GM23338 (cell line): ENCODE measurements around the gene TDRD1. TPM values are rescaled to one million over a fixed set of nuclear protein-coding genes. Genes with fewer than 3 reads are reported as not detected.

ENCODE experiments used
- ATAC-seq: fragments of 200-7000 bp; cut with Tn5 transposase; 3 replicates; pipeline ENCODE4 v1.9.1; 2020
- DNase-seq: peaks from one replicate; pipeline ENCODE4 v3.0.0-alpha.2; 2015; ENCODE audit warnings: low spot score
- H2AFZ ChIP-seq: fragments of 200-600 bp; sonication (generic); 2 replicates; pipeline ENCODE4 v1.8.0; 2016; ENCODE audit warnings: antibody characterized with exemption, mild to moderate bottlenecking, moderate library complexity
- H3F3A ChIP-seq: fragments of 200-600 bp; sonication (generic); replicated peaks from 2 replicates; pipeline ENCODE4 v1.8.0; 2017; ENCODE audit warnings: antibody characterized with exemption, mixed run types, low read depth
- H3K27ac ChIP-seq: fragments of 200-600 bp; sonication (generic); 2 replicates; pipeline ENCODE4 v1.6.1; 2016; ENCODE audit warnings: low read depth
- H3K27me3 ChIP-seq: fragments of 200-600 bp; sonication (generic); 2 replicates; pipeline ENCODE4 v1.8.0; 2016; ENCODE audit warnings: mild to moderate bottlenecking, mixed run types, moderate library complexity; ENCODE audit not compliant: insufficient read depth
- H3K36me3 ChIP-seq: fragments of 200-600 bp; sonication (generic); 2 replicates; pipeline ENCODE4 v1.8.0; 2016; ENCODE audit warnings: mild to moderate bottlenecking; ENCODE audit not compliant: insufficient read depth
- H3K4me1 ChIP-seq: fragments of 200-600 bp; sonication (generic); 2 replicates; pipeline ENCODE4 v1.8.0; 2016; ENCODE audit warnings: mild to moderate bottlenecking, moderate library complexity; ENCODE audit not compliant: insufficient read depth
- H3K4me2 ChIP-seq: fragments of 200-600 bp; sonication (generic); 2 replicates; pipeline ENCODE4 v1.7.1; 2017; ENCODE audit warnings: mixed run types
- H3K4me3 ChIP-seq: fragments of 200-600 bp; sonication (generic); 2 replicates; pipeline ENCODE4 v1.6.1; 2016; ENCODE audit warnings: mixed run types
- H3K79me2 ChIP-seq: fragments of 200-600 bp; sonication (generic); replicated peaks from 2 replicates; pipeline ENCODE4 v1.8.0; 2017; ENCODE audit warnings: mild to moderate bottlenecking; ENCODE audit not compliant: insufficient read depth
- H3K9me2 ChIP-seq: fragments of 200-600 bp; sonication (generic); 2 replicates; pipeline ENCODE4 v1.8.0; 2017; ENCODE audit not compliant: insufficient read depth
- H4K20me1 ChIP-seq: fragments of 200-600 bp; sonication (generic); replicated peaks from 2 replicates; pipeline ENCODE4 v1.8.0; 2017; ENCODE audit warnings: mild to moderate bottlenecking; ENCODE audit not compliant: insufficient read depth
- H3K27ac Mint-ChIP-seq: 2 replicates; pipeline ENCODE4 v1.8.0; 2020; ENCODE audit warnings: inconsistent platforms, mild to moderate bottlenecking, moderate library complexity, mixed read lengths
- H3K27me3 Mint-ChIP-seq: 3 replicates; pipeline ENCODE4 v1.8.0; 2022; ENCODE audit warnings: low read depth, mild to moderate bottlenecking, moderate library complexity, mixed read lengths, inconsistent platforms; ENCODE audit not compliant: insufficient read depth, poor library complexity
- H3K36me3 Mint-ChIP-seq: 3 replicates; pipeline ENCODE4 v1.8.0; 2021; ENCODE audit warnings: low read depth, mild to moderate bottlenecking, inconsistent platforms, moderate library complexity, mixed read lengths
- H3K4me1 Mint-ChIP-seq: 3 replicates; pipeline ENCODE4 v1.8.0; 2020; ENCODE audit warnings: mild to moderate bottlenecking, inconsistent platforms, mixed read lengths
- H3K4me3 Mint-ChIP-seq: 3 replicates; pipeline ENCODE4 v1.8.0; 2021; ENCODE audit warnings: moderate library complexity, mild to moderate bottlenecking, inconsistent platforms, mixed read lengths
- H3K9me3 Mint-ChIP-seq: 3 replicates; pipeline ENCODE4 v1.8.0; 2020; ENCODE audit warnings: moderate library complexity, mild to moderate bottlenecking, inconsistent platforms, mixed read lengths
- ETS1 ChIP-seq: IDR thresholded peaks from 2 replicates; pipeline ENCODE4 v1.6.1; 2016; ENCODE audit warnings: antibody characterized with exemption
- EZH2 ChIP-seq: fragments of 200-600 bp; sonication (generic); IDR thresholded peaks from one replicate; pipeline ENCODE4 v1.8.0; 2017; ENCODE audit warnings: antibody characterized with exemption, mild to moderate bottlenecking, low read depth; ENCODE audit not compliant: unreplicated experiment
- NANOG ChIP-seq: IDR thresholded peaks from 2 replicates; pipeline ENCODE4 v1.6.1; 2016; ENCODE audit warnings: antibody characterized with exemption, borderline replicate concordance
- POLR2AphosphoS5 ChIP-seq: IDR thresholded peaks from 2 replicates; pipeline ENCODE4 v1.6.1; 2016; ENCODE audit warnings: antibody characterized with exemption, low read depth
- ZNF114 ChIP-seq: fragments of 250-450 bp; sonication (Bioruptor Pico); IDR thresholded peaks from 2 replicates; pipeline ENCODE4 v1.5.0; 2020; ENCODE audit warnings: mild to moderate bottlenecking, moderate library complexity
- ZNF462 ChIP-seq: fragments of 250-450 bp; sonication (Bioruptor Pico); IDR thresholded peaks from 2 replicates; pipeline ENCODE4 v1.5.0; 2020; ENCODE audit warnings: mild to moderate bottlenecking, moderate library complexity
- polyA plus RNA-seq: library from polyadenylated mRNA; unstranded; fragments of >200 nt; fragmentation: Nextera tagmentation; extraction: Ambion mirVana; gene quantifications from 2 replicates; pipeline ENCODE4 v1.2.1, GENCODE V29; 2016
- total RNA-seq: library from RNA; depleted of rRNA; stranded (reverse); fragments of >200 nt; shearing (Covaris generic); gene quantifications from 2 replicates; pipeline ENCODE4 v1.2.3, GENCODE V29; 2014
- TF ChIP-seq, protein P1 (sequence below), 2 experiments: fragments of 200-600 bp in 1 of 2; sonication (generic) in 1 of 2; conservative IDR thresholded peaks; 2 replicates each; pipeline versions ENCODE4 v1.5.1 to v1.6.1; 2016 to 2017; ENCODE audit warnings: antibody characterized with exemption in 2 of 2, low read depth in 2 of 2, mild to moderate bottlenecking in 2 of 2, moderate library complexity in 1 of 2
- TF ChIP-seq, protein P2 (sequence below): IDR thresholded peaks from one replicate; pipeline ENCODE4 v1.6.1; 2018; ENCODE audit warnings: antibody characterized with exemption; ENCODE audit not compliant: unreplicated experiment

The TDRD1 gene
- total and polyA plus RNA-seq, 2 experiments from 2014 or later: 0.52 to 1.5 TPM

GRCh38 chr10:114174695-114175188 is 4.4 kb upstream of the TDRD1 start:
- no peak overlapping the region for H3K27ac ChIP-seq
- Mint-ChIP-seq H3K27me3 (peaks cover 10% of the 10 kb centered on the region), H3K4me3 (peak overlapping the region; percentile 99), H3K27ac (peak overlapping the region; percentile 74), H3K4me1 (peaks cover 32% of the 10 kb centered on the region), H3K36me3 (peaks cover 9% of the 10 kb centered on the region; the same call in 2 of the 3 replicates), H3K9me3 (0 out of 3 replicates have a peak, but pooled peaks cover under 1% of the 10 kb centered on the region)
- peak overlapping the region; percentile 92 for H2AFZ ChIP-seq
- peaks cover 13% of the 10 kb centered on the region for H3K4me1 ChIP-seq
- H3K4me2 ChIP-seq: peak overlapping the region; percentile 77
- H3K9me2 ChIP-seq: no peaks in the 10 kb centered on the region
- H3K36me3 ChIP-seq: no peaks in the 10 kb centered on the region
- TF ChIP-seq, protein P1, sequence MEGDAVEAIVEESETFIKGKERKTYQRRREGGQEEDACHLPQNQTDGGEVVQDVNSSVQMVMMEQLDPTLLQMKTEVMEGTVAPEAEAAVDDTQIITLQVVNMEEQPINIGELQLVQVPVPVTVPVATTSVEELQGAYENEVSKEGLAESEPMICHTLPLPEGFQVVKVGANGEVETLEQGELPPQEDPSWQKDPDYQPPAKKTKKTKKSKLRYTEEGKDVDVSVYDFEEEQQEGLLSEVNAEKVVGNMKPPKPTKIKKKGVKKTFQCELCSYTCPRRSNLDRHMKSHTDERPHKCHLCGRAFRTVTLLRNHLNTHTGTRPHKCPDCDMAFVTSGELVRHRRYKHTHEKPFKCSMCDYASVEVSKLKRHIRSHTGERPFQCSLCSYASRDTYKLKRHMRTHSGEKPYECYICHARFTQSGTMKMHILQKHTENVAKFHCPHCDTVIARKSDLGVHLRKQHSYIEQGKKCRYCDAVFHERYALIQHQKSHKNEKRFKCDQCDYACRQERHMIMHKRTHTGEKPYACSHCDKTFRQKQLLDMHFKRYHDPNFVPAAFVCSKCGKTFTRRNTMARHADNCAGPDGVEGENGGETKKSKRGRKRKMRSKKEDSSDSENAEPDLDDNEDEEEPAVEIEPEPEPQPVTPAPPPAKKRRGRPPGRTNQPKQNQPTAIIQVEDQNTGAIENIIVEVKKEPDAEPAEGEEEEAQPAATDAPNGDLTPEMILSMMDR (conservative IDR thresholded peaks at IDR 0.05; ENCODE audit: low read depth in 2 of 2): no peak
- TF ChIP-seq EZH2 (peak; percentile 8), POLR2AphosphoS5 (no peak), ZNF114 (CRISPR knock-in tag) (no peak), NANOG (no peak)
- H3K4me3 ChIP-seq: peak overlapping the region; percentile 84
- peaks cover 41% of the 10 kb centered on the region for H3K79me2 ChIP-seq
- 0 out of 2 replicates have a peak, but pooled peaks cover 3% of the 10 kb centered on the region for H4K20me1 ChIP-seq
- ATAC-seq (peak; percentile 28), DNase-seq (peak; percentile 45)
- H3F3A ChIP-seq: no peaks in the 10 kb centered on the region
- peaks cover 16% of the 10 kb centered on the region for H3K27me3 ChIP-seq

GRCh38 chr10:114175667-114176066 is 3.5 kb upstream of the TDRD1 start:
- no peak overlapping the region for H3K27ac Mint-ChIP-seq
- TF ChIP-seq EZH2: no peak
- no peak for TF ChIP-seq ETS1
- TF ChIP-seq, protein P2, sequence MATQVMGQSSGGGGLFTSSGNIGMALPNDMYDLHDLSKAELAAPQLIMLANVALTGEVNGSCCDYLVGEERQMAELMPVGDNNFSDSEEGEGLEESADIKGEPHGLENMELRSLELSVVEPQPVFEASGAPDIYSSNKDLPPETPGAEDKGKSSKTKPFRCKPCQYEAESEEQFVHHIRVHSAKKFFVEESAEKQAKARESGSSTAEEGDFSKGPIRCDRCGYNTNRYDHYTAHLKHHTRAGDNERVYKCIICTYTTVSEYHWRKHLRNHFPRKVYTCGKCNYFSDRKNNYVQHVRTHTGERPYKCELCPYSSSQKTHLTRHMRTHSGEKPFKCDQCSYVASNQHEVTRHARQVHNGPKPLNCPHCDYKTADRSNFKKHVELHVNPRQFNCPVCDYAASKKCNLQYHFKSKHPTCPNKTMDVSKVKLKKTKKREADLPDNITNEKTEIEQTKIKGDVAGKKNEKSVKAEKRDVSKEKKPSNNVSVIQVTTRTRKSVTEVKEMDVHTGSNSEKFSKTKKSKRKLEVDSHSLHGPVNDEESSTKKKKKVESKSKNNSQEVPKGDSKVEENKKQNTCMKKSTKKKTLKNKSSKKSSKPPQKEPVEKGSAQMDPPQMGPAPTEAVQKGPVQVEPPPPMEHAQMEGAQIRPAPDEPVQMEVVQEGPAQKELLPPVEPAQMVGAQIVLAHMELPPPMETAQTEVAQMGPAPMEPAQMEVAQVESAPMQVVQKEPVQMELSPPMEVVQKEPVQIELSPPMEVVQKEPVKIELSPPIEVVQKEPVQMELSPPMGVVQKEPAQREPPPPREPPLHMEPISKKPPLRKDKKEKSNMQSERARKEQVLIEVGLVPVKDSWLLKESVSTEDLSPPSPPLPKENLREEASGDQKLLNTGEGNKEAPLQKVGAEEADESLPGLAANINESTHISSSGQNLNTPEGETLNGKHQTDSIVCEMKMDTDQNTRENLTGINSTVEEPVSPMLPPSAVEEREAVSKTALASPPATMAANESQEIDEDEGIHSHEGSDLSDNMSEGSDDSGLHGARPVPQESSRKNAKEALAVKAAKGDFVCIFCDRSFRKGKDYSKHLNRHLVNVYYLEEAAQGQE: no peak
- TF ChIP-seq ZNF462 (CRISPR knock-in tag): no peak
- no peak for TF ChIP-seq NANOG
- no peak for TF ChIP-seq POLR2AphosphoS5

More at GRCh38 chr10:114175667-114176066, 3.5 kb upstream of the TDRD1 start:
- Histone ChIP-seq H3K9me2 (no peaks in the 10 kb centered on the region), H3K27me3 (peaks cover 16% of the 10 kb centered on the region), H4K20me1 (0 out of 2 replicates have a peak, but pooled peaks cover 3% of the 10 kb centered on the region), H3F3A (no peaks in the 10 kb centered on the region), H3K4me3 (no peak overlapping the region), H3K4me2 (no peak overlapping the region), H3K27ac (no peak overlapping the region), H2AFZ (no peak overlapping the region), H3K79me2 (peaks cover 31% of the 10 kb centered on the region), H3K36me3 (no peaks in the 10 kb centered on the region), H3K4me1 (peaks cover 21% of the 10 kb centered on the region)
- no peak for DNase-seq
- H3K9me3 Mint-ChIP-seq: no peaks in the 10 kb centered on the region
- no peak for ATAC-seq
- H3K4me1 Mint-ChIP-seq: peaks cover 40% of the 10 kb centered on the region
- peaks cover 2% of the 10 kb centered on the region; the same call in 2 of the 3 replicates for H3K36me3 Mint-ChIP-seq
- H3K27me3 Mint-ChIP-seq: peaks cover 11% of the 10 kb centered on the region
- no peak overlapping the region for H3K4me3 Mint-ChIP-seq
